Mesothelial cell of epicardium (in vitro differentiated cells): ENCODE data around the gene PDS5A. TPM values are rescaled to one million over a fixed set of nuclear protein-coding genes. Genes with fewer than 3 reads are reported as not detected.

Experiments
- DNase-seq, 2 experiments: peaks; one replicate each; pipeline ENCODE4 v3.0.0; 2021; ENCODE audit warnings: low spot score in 2 of 2; ENCODE audit not compliant: unreplicated experiment in 2 of 2
- H3K27ac Mint-ChIP-seq: 2 replicates; pipeline ENCODE4 v1.8.0; 2021; ENCODE audit warnings: mixed read lengths
- H3K27me3 Mint-ChIP-seq: 2 replicates; pipeline ENCODE4 v1.8.0; 2021; ENCODE audit warnings: low read depth, mixed read lengths
- H3K36me3 Mint-ChIP-seq: 2 replicates; pipeline ENCODE4 v1.8.0; 2021; ENCODE audit warnings: mixed read lengths
- H3K4me1 Mint-ChIP-seq: 2 replicates; pipeline ENCODE4 v1.8.0; 2021; ENCODE audit warnings: mixed read lengths
- H3K4me3 Mint-ChIP-seq: 2 replicates; pipeline ENCODE4 v1.8.0; 2021; ENCODE audit warnings: mild to moderate bottlenecking, moderate library complexity, mixed read lengths
- H3K9me3 Mint-ChIP-seq: 2 replicates; pipeline ENCODE4 v1.8.0; 2021; ENCODE audit warnings: mixed read lengths
- total RNA-seq: library from RNA; stranded (reverse); gene quantifications from 3 replicates; pipeline ENCODE4 v1.2.1, GENCODE V29; 2021
- TF ChIP-seq, protein P1 (sequence below): fragments of 200-600 bp; sonication (generic); IDR thresholded peaks from one replicate; pipeline ENCODE4 v1.5.0; 2021; ENCODE audit warnings: antibody characterized with exemption; ENCODE audit not compliant: unreplicated experiment

The PDS5A gene
- total RNA-seq, 1 donor from 2014 or later = 86.6 TPM

DNA sequence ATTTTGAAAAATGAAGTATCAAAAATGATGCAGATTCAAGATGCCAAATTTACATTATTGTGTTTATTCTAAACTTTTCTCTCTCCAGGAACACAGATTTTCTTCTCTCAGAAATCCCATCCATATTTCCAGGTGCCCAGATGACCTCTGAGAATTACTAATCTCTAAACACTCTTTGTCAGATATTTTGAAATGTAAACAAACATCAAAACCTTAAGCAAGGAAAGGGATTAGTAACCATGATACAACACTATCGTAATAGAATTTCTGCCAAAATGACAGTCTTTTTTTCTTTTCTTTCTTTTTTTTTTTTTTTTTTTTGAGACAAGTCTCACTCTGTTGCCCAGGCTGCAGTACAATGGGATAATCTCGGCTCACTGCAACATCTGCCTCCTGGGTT is 76.7 kb downstream of the PDS5A start:
- H3K27ac Mint-ChIP-seq = no peak overlapping the region
- H3K9me3 Mint-ChIP-seq = no peaks in the 10 kb centered on the region
- H3K4me1 Mint-ChIP-seq = peaks cover 3% of the 10 kb centered on the region
- H3K36me3 Mint-ChIP-seq = peaks cover 42% of the 10 kb centered on the region
- H3K4me3 Mint-ChIP-seq = no peak overlapping the region
- TF ChIP-seq, protein P1, sequence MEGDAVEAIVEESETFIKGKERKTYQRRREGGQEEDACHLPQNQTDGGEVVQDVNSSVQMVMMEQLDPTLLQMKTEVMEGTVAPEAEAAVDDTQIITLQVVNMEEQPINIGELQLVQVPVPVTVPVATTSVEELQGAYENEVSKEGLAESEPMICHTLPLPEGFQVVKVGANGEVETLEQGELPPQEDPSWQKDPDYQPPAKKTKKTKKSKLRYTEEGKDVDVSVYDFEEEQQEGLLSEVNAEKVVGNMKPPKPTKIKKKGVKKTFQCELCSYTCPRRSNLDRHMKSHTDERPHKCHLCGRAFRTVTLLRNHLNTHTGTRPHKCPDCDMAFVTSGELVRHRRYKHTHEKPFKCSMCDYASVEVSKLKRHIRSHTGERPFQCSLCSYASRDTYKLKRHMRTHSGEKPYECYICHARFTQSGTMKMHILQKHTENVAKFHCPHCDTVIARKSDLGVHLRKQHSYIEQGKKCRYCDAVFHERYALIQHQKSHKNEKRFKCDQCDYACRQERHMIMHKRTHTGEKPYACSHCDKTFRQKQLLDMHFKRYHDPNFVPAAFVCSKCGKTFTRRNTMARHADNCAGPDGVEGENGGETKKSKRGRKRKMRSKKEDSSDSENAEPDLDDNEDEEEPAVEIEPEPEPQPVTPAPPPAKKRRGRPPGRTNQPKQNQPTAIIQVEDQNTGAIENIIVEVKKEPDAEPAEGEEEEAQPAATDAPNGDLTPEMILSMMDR = no peak
- no peak for DNase-seq
- H3K27me3 Mint-ChIP-seq = no peaks in the 10 kb centered on the region

DNA sequence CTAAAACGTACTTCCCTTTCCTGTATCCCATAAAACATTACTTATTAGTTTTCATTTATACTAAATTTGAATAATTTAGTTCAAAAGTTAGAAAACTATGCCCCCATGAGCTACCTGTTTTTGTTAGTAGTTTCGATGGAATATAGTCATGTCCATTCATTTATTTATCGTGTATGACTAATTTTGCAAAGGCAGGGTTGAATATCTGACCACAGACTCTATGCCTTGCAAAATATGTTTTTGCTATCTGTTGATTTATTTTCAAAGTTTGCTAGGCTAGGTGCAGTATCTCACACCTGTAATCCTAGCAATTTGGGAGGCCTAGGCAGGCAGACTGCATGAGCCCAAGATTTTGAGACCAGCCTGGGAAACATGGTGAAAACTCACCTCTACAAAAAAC is 78.4 kb downstream of the PDS5A start:
- Mint-ChIP-seq H3K4me3 (no peak overlapping the region), H3K4me1 (no peaks in the 10 kb centered on the region), H3K27ac (no peak overlapping the region), H3K9me3 (no peaks in the 10 kb centered on the region), H3K27me3 (no peaks in the 10 kb centered on the region), H3K36me3 (peaks cover 41% of the 10 kb centered on the region)
- no peak for DNase-seq
- TF ChIP-seq, protein P1 = no peak

DNA sequence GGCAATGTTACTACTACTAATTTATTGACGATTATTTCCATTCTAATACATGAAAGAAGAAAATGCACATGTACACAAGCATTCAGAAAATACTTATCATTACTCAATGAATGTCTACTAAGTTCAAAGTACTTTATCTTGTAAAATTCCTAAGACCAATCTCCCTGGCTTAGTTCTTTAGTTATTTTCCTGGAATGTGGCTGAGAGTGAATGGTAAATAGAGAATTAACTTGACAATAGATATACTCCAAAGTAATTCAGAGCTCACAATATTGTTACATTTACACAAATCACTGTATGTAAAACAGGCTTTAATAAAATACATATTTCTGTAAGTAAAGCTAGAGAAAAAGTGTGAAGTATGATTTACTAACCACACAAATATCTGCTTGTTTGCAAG is 79.7 kb downstream of the PDS5A start:
- Mint-ChIP-seq H3K4me3 (no peak overlapping the region), H3K4me1 (no peaks in the 10 kb centered on the region), H3K9me3 (no peaks in the 10 kb centered on the region), H3K27ac (no peak overlapping the region), H3K27me3 (no peaks in the 10 kb centered on the region), H3K36me3 (peaks cover 37% of the 10 kb centered on the region)
- TF ChIP-seq, protein P1 = no peak
- no peak for DNase-seq

DNA sequence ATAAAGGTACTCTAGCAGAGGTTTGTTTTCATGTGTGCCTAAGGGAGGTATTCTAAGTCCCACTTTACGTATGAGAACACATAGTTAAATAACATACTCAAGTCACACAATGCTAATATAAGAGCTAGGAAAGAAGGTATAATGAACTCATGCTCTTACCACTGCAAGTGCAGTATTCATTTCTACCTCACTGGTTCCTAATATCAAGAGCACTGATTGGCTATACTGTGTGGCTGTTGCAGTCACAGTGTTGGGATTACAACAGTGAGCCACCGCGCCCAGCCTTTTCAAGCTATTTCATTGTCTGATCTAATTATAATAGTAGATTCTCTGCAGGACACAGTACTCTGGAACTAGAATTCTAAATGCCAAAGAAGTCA is 84.0 kb downstream of the PDS5A start:
- no peak overlapping the region for H3K4me3 Mint-ChIP-seq
- no peaks in the 10 kb centered on the region for H3K27me3 Mint-ChIP-seq
- TF ChIP-seq, protein P1 = no peak
- no peak overlapping the region for H3K27ac Mint-ChIP-seq
- no peak for DNase-seq
- peaks cover 42% of the 10 kb centered on the region for H3K36me3 Mint-ChIP-seq
- H3K9me3 Mint-ChIP-seq = no peaks in the 10 kb centered on the region
- no peaks in the 10 kb centered on the region for H3K4me1 Mint-ChIP-seq

DNA sequence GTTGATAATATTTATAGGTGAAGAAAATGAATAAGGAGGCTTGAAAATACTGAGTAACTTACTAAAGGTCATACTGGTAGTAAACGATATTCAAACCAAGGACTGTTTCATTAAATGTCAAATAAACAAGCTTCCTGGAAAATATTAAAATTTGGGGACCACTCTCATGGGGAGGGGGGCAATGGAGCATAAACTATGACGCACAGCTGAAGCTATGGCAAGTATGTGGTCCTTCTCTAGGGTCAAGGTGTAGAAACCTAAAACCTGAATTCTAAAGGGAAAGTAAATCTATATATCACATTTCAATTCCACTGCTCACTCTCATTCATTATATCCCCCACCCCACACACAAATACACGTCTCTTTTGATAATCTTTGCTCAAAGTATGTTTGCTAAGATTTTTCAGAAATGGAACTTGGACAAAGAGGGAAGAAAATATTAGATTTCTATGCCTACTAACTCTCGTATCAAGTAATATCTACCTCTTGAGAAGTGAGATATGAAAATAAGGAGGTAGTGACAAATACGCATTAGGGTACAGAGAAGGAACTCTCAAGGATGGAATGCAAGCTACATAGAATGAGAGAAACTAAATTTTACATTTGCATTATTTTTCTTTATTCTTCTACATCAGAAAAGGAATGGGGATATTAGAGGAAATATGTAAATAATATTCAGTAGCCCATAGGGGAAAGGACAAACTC is 84.6 kb downstream of the PDS5A start:
- Mint-ChIP-seq H3K4me1 (no peaks in the 10 kb centered on the region), H3K4me3 (no peak overlapping the region), H3K36me3 (peaks cover 45% of the 10 kb centered on the region), H3K27ac (no peak overlapping the region), H3K27me3 (no peaks in the 10 kb centered on the region), H3K9me3 (no peaks in the 10 kb centered on the region)
- TF ChIP-seq, protein P1 = no peak
- DNase-seq = no peak
